Endothelial cell of umbilical vein (primary cell): ENCODE data around the gene DLEC1.

Source experiments
- POLR2A ChIP-seq: IDR thresholded peaks from 2 replicates; pipeline ENCODE4 v1.6.1; 2012; ENCODE audit warnings: low read depth, mild to moderate bottlenecking, control low read depth, low read length
- TF ChIP-seq, protein P1 (sequence below), 2 donors: IDR thresholded peaks; 1 replicate in 1 of 2; 2 replicates in 1 of 2; pipeline ENCODE4 v1.5.1; 2011; ENCODE audit warnings: low read length in 2 of 2, mild to moderate bottlenecking in 2 of 2, moderate library complexity in 2 of 2, control low read depth in 1 of 2, inconsistent platforms in 1 of 2, low read depth in 1 of 2; ENCODE audit not compliant: insufficient read depth in 1 of 2; ENCODE audit errors: extremely low read depth in 1 of 2
- TF ChIP-seq, protein P2 (sequence below): IDR thresholded peaks from 2 replicates; pipeline ENCODE4 v1.6.1; 2011; ENCODE audit not compliant: insufficient read depth, insufficient read length

DNA sequence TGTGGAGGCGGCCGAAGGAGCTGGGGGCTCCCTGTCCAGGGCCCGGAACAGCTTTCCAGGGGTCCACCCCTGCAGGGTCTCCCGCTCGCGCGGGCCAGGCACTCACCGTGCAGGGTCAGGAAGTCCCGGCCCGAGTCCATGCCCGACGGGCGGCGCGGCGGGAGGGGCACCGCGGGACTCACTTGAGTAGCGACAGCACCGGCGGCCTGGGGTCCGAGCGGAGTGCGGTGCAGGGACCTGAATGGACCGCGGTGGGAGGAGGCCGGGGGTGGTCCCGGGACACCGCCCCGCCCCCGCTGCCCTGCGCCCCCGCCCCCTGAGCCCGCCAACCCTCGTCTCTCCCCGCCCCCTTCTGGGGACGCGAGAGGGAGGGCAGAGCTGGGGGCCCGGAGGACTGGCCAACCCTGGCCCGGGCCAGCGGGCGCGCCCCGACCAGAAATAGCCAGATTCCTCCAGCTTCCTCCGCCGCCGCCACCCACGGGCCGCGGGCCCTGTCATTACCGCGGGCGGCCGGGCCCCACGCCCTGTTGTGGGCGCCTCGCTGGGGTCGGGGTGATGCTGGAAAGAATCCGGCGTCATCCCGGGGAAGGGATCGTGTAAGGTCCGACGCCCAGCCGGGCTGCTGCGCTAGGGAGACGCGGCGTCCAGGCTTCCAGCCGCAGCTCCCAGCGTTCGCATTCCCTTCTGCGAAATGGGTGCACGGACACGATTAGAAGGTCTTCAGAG lies 9.4 kb upstream of the DLEC1 start, which contains the start of gene PLCD1:
- TF ChIP-seq, protein P1, sequence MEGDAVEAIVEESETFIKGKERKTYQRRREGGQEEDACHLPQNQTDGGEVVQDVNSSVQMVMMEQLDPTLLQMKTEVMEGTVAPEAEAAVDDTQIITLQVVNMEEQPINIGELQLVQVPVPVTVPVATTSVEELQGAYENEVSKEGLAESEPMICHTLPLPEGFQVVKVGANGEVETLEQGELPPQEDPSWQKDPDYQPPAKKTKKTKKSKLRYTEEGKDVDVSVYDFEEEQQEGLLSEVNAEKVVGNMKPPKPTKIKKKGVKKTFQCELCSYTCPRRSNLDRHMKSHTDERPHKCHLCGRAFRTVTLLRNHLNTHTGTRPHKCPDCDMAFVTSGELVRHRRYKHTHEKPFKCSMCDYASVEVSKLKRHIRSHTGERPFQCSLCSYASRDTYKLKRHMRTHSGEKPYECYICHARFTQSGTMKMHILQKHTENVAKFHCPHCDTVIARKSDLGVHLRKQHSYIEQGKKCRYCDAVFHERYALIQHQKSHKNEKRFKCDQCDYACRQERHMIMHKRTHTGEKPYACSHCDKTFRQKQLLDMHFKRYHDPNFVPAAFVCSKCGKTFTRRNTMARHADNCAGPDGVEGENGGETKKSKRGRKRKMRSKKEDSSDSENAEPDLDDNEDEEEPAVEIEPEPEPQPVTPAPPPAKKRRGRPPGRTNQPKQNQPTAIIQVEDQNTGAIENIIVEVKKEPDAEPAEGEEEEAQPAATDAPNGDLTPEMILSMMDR (IDR thresholded peaks at IDR 0.05; ENCODE audit: extremely low read depth in 1 of 2, insufficient read depth in 1 of 2, low read depth in 1 of 2, low read length in 2 of 2), result no peak
- TF ChIP-seq, protein P2, sequence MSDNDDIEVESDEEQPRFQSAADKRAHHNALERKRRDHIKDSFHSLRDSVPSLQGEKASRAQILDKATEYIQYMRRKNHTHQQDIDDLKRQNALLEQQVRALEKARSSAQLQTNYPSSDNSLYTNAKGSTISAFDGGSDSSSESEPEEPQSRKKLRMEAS, result no peak
- peak; percentile 33 for TF ChIP-seq POLR2A
